ENCODE results near the gene TRIM8.

GRCh38 chr10:102675011-102675665, 30.9 kb downstream of the TRIM8 start:
- TF ChIP-seq, protein P1, sequence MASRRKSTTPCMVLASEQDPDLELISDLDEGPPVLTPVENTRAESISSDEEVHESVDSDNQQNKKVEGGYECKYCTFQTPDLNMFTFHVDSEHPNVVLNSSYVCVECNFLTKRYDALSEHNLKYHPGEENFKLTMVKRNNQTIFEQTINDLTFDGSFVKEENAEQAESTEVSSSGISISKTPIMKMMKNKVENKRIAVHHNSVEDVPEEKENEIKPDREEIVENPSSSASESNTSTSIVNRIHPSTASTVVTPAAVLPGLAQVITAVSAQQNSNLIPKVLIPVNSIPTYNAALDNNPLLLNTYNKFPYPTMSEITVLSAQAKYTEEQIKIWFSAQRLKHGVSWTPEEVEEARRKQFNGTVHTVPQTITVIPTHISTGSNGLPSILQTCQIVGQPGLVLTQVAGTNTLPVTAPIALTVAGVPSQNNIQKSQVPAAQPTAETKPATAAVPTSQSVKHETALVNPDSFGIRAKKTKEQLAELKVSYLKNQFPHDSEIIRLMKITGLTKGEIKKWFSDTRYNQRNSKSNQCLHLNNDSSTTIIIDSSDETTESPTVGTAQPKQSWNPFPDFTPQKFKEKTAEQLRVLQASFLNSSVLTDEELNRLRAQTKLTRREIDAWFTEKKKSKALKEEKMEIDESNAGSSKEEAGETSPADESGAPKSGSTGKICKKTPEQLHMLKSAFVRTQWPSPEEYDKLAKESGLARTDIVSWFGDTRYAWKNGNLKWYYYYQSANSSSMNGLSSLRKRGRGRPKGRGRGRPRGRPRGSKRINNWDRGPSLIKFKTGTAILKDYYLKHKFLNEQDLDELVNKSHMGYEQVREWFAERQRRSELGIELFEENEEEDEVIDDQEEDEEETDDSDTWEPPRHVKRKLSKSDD (conservative IDR thresholded peaks at IDR 0.05; ENCODE audit: low read length) = no peak
- TF ChIP-seq, protein P2, sequence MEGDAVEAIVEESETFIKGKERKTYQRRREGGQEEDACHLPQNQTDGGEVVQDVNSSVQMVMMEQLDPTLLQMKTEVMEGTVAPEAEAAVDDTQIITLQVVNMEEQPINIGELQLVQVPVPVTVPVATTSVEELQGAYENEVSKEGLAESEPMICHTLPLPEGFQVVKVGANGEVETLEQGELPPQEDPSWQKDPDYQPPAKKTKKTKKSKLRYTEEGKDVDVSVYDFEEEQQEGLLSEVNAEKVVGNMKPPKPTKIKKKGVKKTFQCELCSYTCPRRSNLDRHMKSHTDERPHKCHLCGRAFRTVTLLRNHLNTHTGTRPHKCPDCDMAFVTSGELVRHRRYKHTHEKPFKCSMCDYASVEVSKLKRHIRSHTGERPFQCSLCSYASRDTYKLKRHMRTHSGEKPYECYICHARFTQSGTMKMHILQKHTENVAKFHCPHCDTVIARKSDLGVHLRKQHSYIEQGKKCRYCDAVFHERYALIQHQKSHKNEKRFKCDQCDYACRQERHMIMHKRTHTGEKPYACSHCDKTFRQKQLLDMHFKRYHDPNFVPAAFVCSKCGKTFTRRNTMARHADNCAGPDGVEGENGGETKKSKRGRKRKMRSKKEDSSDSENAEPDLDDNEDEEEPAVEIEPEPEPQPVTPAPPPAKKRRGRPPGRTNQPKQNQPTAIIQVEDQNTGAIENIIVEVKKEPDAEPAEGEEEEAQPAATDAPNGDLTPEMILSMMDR (IDR thresholded peaks at IDR 0.05 in 2 of 3, conservative IDR thresholded peaks at IDR 0.05 in 1 of 3; ENCODE audit: insufficient read depth in 2 of 3, low read depth in 1 of 3, low read length in 3 of 3) = no peak
- TF ChIP-seq CUX1 (CRISPR knock-in tag; IDR thresholded peaks at IDR 0.05) (no peak), YY1 (IDR thresholded peaks at IDR 0.05; ENCODE audit: borderline replicate concordance in 1 of 3, control insufficient read depth in 1 of 3, extremely low read depth in 1 of 3, insufficient read depth in 3 of 3, insufficient read length in 1 of 3, insufficient replicate concordance in 2 of 3, low read depth in 1 of 3, low read length in 2 of 3) (no peak), ZNF134 (CRISPR knock-in tag; conservative IDR thresholded peaks at IDR 0.05) (no peak), ZNF3 (CRISPR knock-in tag; IDR thresholded peaks at IDR 0.05) (no peak), PHTF2 (CRISPR knock-in tag; IDR thresholded peaks at IDR 0.05) (no peak)
- TF ChIP-seq, protein P3, sequence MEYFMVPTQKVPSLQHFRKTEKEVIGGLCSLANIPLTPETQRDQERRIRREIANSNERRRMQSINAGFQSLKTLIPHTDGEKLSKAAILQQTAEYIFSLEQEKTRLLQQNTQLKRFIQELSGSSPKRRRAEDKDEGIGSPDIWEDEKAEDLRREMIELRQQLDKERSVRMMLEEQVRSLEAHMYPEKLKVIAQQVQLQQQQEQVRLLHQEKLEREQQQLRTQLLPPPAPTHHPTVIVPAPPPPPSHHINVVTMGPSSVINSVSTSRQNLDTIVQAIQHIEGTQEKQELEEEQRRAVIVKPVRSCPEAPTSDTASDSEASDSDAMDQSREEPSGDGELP (CRISPR knock-in tag; IDR thresholded peaks at IDR 0.05; ENCODE audit: borderline replicate concordance) = no peak
- TF ChIP-seq, protein P4, sequence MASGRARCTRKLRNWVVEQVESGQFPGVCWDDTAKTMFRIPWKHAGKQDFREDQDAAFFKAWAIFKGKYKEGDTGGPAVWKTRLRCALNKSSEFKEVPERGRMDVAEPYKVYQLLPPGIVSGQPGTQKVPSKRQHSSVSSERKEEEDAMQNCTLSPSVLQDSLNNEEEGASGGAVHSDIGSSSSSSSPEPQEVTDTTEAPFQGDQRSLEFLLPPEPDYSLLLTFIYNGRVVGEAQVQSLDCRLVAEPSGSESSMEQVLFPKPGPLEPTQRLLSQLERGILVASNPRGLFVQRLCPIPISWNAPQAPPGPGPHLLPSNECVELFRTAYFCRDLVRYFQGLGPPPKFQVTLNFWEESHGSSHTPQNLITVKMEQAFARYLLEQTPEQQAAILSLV (tag; IDR thresholded peaks at IDR 0.05) = no peak
